A549 (cell line): Measurements from ENCODE around the gene CCDC80. TPM values are rescaled to one million over a fixed set of nuclear protein-coding genes. Genes with fewer than 3 reads are reported as not detected.

ENCODE experiments used
- ATAC-seq, 2 experiments: fragments of 200-7000 bp in 1 of 2; fragments of >200 bp in 1 of 2; cut with Nextera tagmentation in 1 of 2; cut with Tn5 transposase in 1 of 2; 3 replicates each; pipeline versions ENCODE4 v1.8.0 to v1.9.1; 2018 to 2020; ENCODE audit warnings: mild to moderate bottlenecking in 1 of 2, moderate library complexity in 1 of 2
- CTCF ChIA-PET: fragments of 300-600 bp; sonication (Branson Sonifier 250); formaldehyde crosslinking; extraction: SDS; loops from one replicate; lab custom pipeline; 2021; ENCODE audit warnings: antibody characterized with exemption, inconsistent platforms; lab: Yijun Ruan, JAX
- POLR2A ChIA-PET: fragments of 350-600 bp; formaldehyde crosslinking; extraction: SDS; loops from one replicate; lab custom pipeline; 2021; ENCODE audit warnings: antibody characterized with exemption, inconsistent platforms; lab: Yijun Ruan, JAX
- DNase-seq, 2 experiments: peaks; one replicate each; pipeline versions ENCODE4 v3.0.0 to v3.0.0-alpha.2; 2011 to 2016; ENCODE audit warnings: low read depth in 1 of 2, low spot score in 1 of 2
- FAIRE-seq: peaks from 2 replicates; lab custom pipeline; 2011; peaks lifted over from hg19 to GRCh38; lab: Jason Lieb, UNC
- H3K27ac ChIP-seq, 2 experiments: fragments of >200 bp; sonication (Bioruptor Twin); formaldehyde crosslinking; 3 replicates each; pipeline ENCODE4 v1.5.1; 2016 to 2017
- H3K4me1 ChIP-seq: fragments of >200 bp; sonication (Bioruptor Twin); formaldehyde crosslinking; 3 replicates; pipeline ENCODE4 v1.6.1; 2016
- H3K4me2 ChIP-seq: fragments of >200 bp; sonication (Bioruptor Twin); formaldehyde crosslinking; 3 replicates; pipeline ENCODE4 v1.6.1; 2016
- H3K4me3 ChIP-seq: fragments of >200 bp; sonication (Bioruptor Twin); formaldehyde crosslinking; 3 replicates; pipeline ENCODE4 v1.5.1; 2016
- H3K9me3 ChIP-seq: fragments of >200 bp; sonication (Bioruptor Twin); formaldehyde crosslinking; 3 replicates; pipeline ENCODE4 v1.6.1; 2016
- ATOH8 ChIP-seq: fragments of 250-450 bp; sonication (Bioruptor Pico); IDR thresholded peaks from 2 replicates; pipeline ENCODE4 v1.5.0; 2020; ENCODE audit warnings: low read depth, mild to moderate bottlenecking, moderate library complexity
- BHLHE40 ChIP-seq: IDR thresholded peaks from 2 replicates; pipeline ENCODE4 v1.6.1; 2012; ENCODE audit warnings: low read depth, low read length, inconsistent platforms
- CBX2 ChIP-seq: fragments of 200-600 bp; sonication (generic); IDR thresholded peaks from 2 replicates; pipeline ENCODE4 v1.6.1; 2016; ENCODE audit warnings: low read depth, mild to moderate bottlenecking, borderline replicate concordance
- CEBPB ChIP-seq, 2 experiments: fragments of >200 bp in 1 of 2; sonication (Bioruptor Twin) in 1 of 2; formaldehyde crosslinking in 1 of 2; IDR thresholded peaks; 2 replicates each; pipeline ENCODE4 v1.6.1; 2012 to 2016
- CHD4 ChIP-seq: fragments of 200-600 bp; sonication (generic); IDR thresholded peaks from 2 replicates; pipeline ENCODE4 v1.6.1; 2016; ENCODE audit warnings: antibody characterized with exemption, mild to moderate bottlenecking, borderline replicate concordance
- CTCF ChIP-seq: fragments of >200 bp; sonication (Bioruptor Twin); formaldehyde crosslinking; IDR thresholded peaks from 3 replicates; pipeline ENCODE4 v1.5.1; 2016
- E2F6 ChIP-seq: IDR thresholded peaks from 2 replicates; pipeline ENCODE4 v1.6.1; 2012; ENCODE audit warnings: low read depth, borderline replicate concordance
- EHF ChIP-seq: fragments of 250-450 bp; sonication (Bioruptor Pico); IDR thresholded peaks from 2 replicates; pipeline ENCODE4 v1.5.0; 2020; ENCODE audit warnings: mild to moderate bottlenecking
- EHMT2 ChIP-seq: fragments of 200-600 bp; sonication (generic); IDR thresholded peaks from 2 replicates; pipeline ENCODE4 v1.6.1; 2016; ENCODE audit warnings: antibody characterized with exemption, low read depth, mild to moderate bottlenecking, moderate library complexity
- ELK1 ChIP-seq: fragments of 150-350 bp; IDR thresholded peaks from 2 replicates; pipeline ENCODE4 v1.6.1; 2014; ENCODE audit warnings: low read depth, mild to moderate bottlenecking, low read length
- ESRRA ChIP-seq: fragments of 150-350 bp; IDR thresholded peaks from 2 replicates; pipeline ENCODE4 v1.6.1; 2014; ENCODE audit warnings: mild to moderate bottlenecking, low read length, borderline replicate concordance
- FOSL2 ChIP-seq, 2 experiments: fragments of 450-650 bp in 1 of 2; fragments of >200 bp in 1 of 2; sonication (Bioruptor Twin) in 1 of 2; formaldehyde crosslinking; IDR thresholded peaks; 2 replicates each; pipeline versions ENCODE4 v1.5.0 to v1.6.1; 2016 to 2020; ENCODE audit warnings: mild to moderate bottlenecking in 1 of 2, moderate library complexity in 1 of 2
- FOXS1 ChIP-seq: fragments of 250-450 bp; sonication (Bioruptor Pico); IDR thresholded peaks from 2 replicates; pipeline ENCODE4 v1.5.0; 2020; ENCODE audit warnings: mild to moderate bottlenecking, moderate library complexity
- HOXB5 ChIP-seq: fragments of 250-450 bp; sonication (Bioruptor Pico); IDR thresholded peaks from 2 replicates; pipeline ENCODE4 v1.5.0; 2020; ENCODE audit warnings: mild to moderate bottlenecking, moderate library complexity
- JUN ChIP-seq, 2 experiments: fragments of >200 bp; sonication (Bioruptor Twin); formaldehyde crosslinking; IDR thresholded peaks; 2 replicates in 1 of 2; 3 replicates in 1 of 2; pipeline ENCODE4 v1.6.1; 2016 to 2017
- JUNB ChIP-seq: fragments of >200 bp; sonication (Bioruptor Twin); formaldehyde crosslinking; IDR thresholded peaks from 2 replicates; pipeline ENCODE4 v1.6.1; 2016
- KDM5A ChIP-seq: fragments of 200-600 bp; sonication (generic); IDR thresholded peaks from 2 replicates; pipeline ENCODE4 v1.6.1; 2016; ENCODE audit warnings: antibody characterized with exemption, mild to moderate bottlenecking
- MAFK ChIP-seq: fragments of 450-650 bp; IDR thresholded peaks from 2 replicates; pipeline ENCODE4 v1.6.1; 2014; ENCODE audit not compliant: partially characterized antibody
- MAX ChIP-seq: IDR thresholded peaks from 2 replicates; pipeline ENCODE4 v1.6.1; 2012
- MYC ChIP-seq: IDR thresholded peaks from 2 replicates; pipeline ENCODE4 v1.6.1; 2012; ENCODE audit warnings: mild to moderate bottlenecking, inconsistent platforms, low read length, improper control_type of control experiment, borderline replicate concordance
- NR3C1 ChIP-seq: fragments of >200 bp; sonication (Bioruptor Twin); formaldehyde crosslinking; IDR thresholded peaks from 3 replicates; pipeline ENCODE4 v1.6.1; 2017
- PBX3 ChIP-seq: IDR thresholded peaks from 2 replicates; pipeline ENCODE4 v1.6.1; 2012
- POLR2AphosphoS2 ChIP-seq: conservative IDR thresholded peaks from 2 replicates; pipeline ENCODE4 v1.6.1; 2012; ENCODE audit warnings: low read length, improper control_type of control experiment, inconsistent platforms
- RARB ChIP-seq: fragments of 250-450 bp; sonication (Bioruptor Pico); IDR thresholded peaks from 2 replicates; pipeline ENCODE4 v1.8.0; 2021; ENCODE audit warnings: mild to moderate bottlenecking, moderate library complexity
- RCOR1 ChIP-seq: fragments of 150-350 bp; IDR thresholded peaks from 2 replicates; pipeline ENCODE4 v1.6.1; 2014; ENCODE audit warnings: antibody characterized with exemption, low read length, low read depth
- REST ChIP-seq: fragments of 200-600 bp; sonication (generic); IDR thresholded peaks from 2 replicates; pipeline ENCODE4 v1.6.1; 2016; ENCODE audit warnings: antibody characterized with exemption, mild to moderate bottlenecking, moderate library complexity
- SMC3 ChIP-seq: fragments of >200 bp; sonication (Bioruptor Twin); formaldehyde crosslinking; IDR thresholded peaks from 3 replicates; pipeline ENCODE4 v1.6.1; 2018; ENCODE audit warnings: inconsistent platforms
- SREBF2 ChIP-seq: fragments of 450-650 bp; IDR thresholded peaks from 2 replicates; pipeline ENCODE4 v1.6.1; 2014; ENCODE audit warnings: mild to moderate bottlenecking, moderate library complexity
- TFCP2L1 ChIP-seq: fragments of 250-450 bp; sonication (Bioruptor Pico); IDR thresholded peaks from 2 replicates; pipeline ENCODE4 v1.5.0; 2021; ENCODE audit warnings: mild to moderate bottlenecking
- USF2 ChIP-seq: fragments of 450-650 bp; IDR thresholded peaks from 2 replicates; pipeline ENCODE4 v1.6.1; 2014; ENCODE audit warnings: antibody characterized with exemption
- ZNF302 ChIP-seq: fragments of 250-450 bp; sonication (Bioruptor Pico); IDR thresholded peaks from 2 replicates; pipeline ENCODE4 v1.9.0; 2021; ENCODE audit warnings: inconsistent platforms, mild to moderate bottlenecking, moderate library complexity
- WGBS: methylation state at CpG from one replicate; pipeline ENCODE4 v1.1.6; 2017; ENCODE audit errors: missing lambda C conversion rate; 5-methylcytosine and 5-hydroxymethylcytosine counted together
- polyA plus RNA-seq, 4 experiments: library from polyadenylated mRNA; depleted of rRNA in 3 of 4; stranded (reverse); fragments of >200 nt; fragmentation: RNase III in 1 of 4; extraction: RNeasy Plus Mini Kit Qiagen cat#74134 plus additional on column Dnase treatment in 1 of 4; gene quantifications; 2 replicates in 3 of 4; 3 replicates in 1 of 4; pipeline ENCODE4 v1.2.3, GENCODE V29; 2011 to 2017

CCDC80 gene
- polyA plus RNA-seq, 2 of the 4 experiments (the other 2 are of a cell fraction): 54.1 to 148 TPM

GRCh38 chr3:112647122-112647521 is 6.2 kb upstream of the CCDC80 start:
- Histone ChIP-seq H3K27ac (peak overlapping the region; percentile 90 to 99), H3K4me3 (no peak overlapping the region), H3K4me1 (peaks cover 86% of the 10 kb centered on the region), H3K4me2 (peak overlapping the region; percentile 58), H3K9me3 (no peaks in the 10 kb centered on the region)
- POLR2A ChIA-PET: interaction anchor here (0.7 to 1.5 kb wide), 4 partner anchors 96 to 372 kb away, joined by 3 to 7 read pairs (median 4); a partner anchor contains a TSS
- DNase-seq: peak; percentile 61 to 87
- CTCF ChIA-PET: interaction anchor here (0.6 to 8.8 kb wide), 8 partner anchors 9 to 348 kb away, joined by 3 to 101 read pairs (median 4); no protein-coding TSS in a partner anchor
- ATAC-seq: peak; percentile 65 to 78
- 4% methylated on average over 5 of the region's 5 CpGs for WGBS
- peak; percentile 96 for FAIRE-seq
- no peak for TF ChIP-seq TFCP2L1 (CRISPR knock-in tag)
- TF ChIP-seq ZNF302 (CRISPR knock-in tag): no peak
- TF ChIP-seq FOXS1 (CRISPR knock-in tag): peak; percentile 7; the same call in 1 of the 2 replicates
- TF ChIP-seq POLR2AphosphoS2: no peak
- TF ChIP-seq REST: no peak
- no peak for TF ChIP-seq RCOR1
- no peak for TF ChIP-seq NR3C1
- TF ChIP-seq MAX: peak; percentile 82
- TF ChIP-seq SMC3: peak; percentile 53
- no peak for TF ChIP-seq MAFK
- peak; percentile 61; the same call in 1 of the 2 replicates for TF ChIP-seq ATOH8 (CRISPR knock-in tag)
- no peak for TF ChIP-seq SREBF2
- no peak for TF ChIP-seq EHMT2
- TF ChIP-seq MYC: no peak
- no peak for TF ChIP-seq KDM5A
- peak; percentile 82 to 93 for TF ChIP-seq CEBPB (IDR thresholded peaks at IDR 0.05)
- TF ChIP-seq BHLHE40: no peak
- no peak; the same call in 1 of the 2 replicates for TF ChIP-seq FOSL2 (IDR thresholded peaks at IDR 0.05)
- no peak for TF ChIP-seq FOSL2 (CRISPR knock-in tag; IDR thresholded peaks at IDR 0.05)
- no peak for TF ChIP-seq RARB
- TF ChIP-seq E2F6: peak; percentile 79
- TF ChIP-seq CHD4: no peak
- no peak for TF ChIP-seq PBX3
- TF ChIP-seq USF2: no peak
- no peak for TF ChIP-seq CBX2
- no peak for TF ChIP-seq ELK1
- no peak for TF ChIP-seq CTCF
- TF ChIP-seq JUNB: peak; percentile 64
- no peak for TF ChIP-seq EHF (CRISPR knock-in tag)
- peak; percentile 43; the same call in 1 of the 2 replicates for TF ChIP-seq HOXB5 (CRISPR knock-in tag)
- TF ChIP-seq JUN (IDR thresholded peaks at IDR 0.05): peak in 1 of 2 experiments; percentile 87; a peak in 3 of 5 replicates
- no peak for TF ChIP-seq ESRRA
